ENCODE results near the gene PPID. TPM values are rescaled to one million over a fixed set of nuclear protein-coding genes. Genes with fewer than 3 reads are reported as not detected.

PPID gene
- total RNA-seq, 2 donors from 2014 or later = 38.9 to 40.3 TPM

DNA sequence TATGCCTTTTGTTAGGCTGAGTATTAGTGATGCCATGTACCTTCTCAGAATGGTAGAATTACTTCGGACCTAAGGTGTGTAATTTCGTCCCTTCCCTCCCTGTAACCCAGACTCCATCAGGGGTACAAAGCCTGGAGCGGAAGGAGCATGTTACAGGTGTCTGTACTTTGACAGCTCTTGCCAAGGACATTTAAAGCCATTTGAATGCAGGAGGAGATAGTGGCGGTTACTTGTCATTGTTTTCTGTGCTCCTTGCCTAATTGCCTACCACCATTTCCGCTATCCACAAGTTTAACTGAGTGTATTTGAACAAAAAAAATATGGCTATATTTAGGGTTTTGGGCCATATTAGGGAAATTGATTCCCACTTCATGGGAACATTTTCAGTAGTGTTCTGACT, 47.5 kb upstream of the PPID start:
- DNase-seq = no peak
- Mint-ChIP-seq H3K27ac (no peak overlapping the region), H3K4me3 (peak overlapping the region; percentile 36), H3K36me3 (ENCODE audit: low read depth) (no peaks in the 10 kb centered on the region), H3K9me3 (no peaks in the 10 kb centered on the region), H3K27me3 (ENCODE audit: insufficient read depth) (peaks cover 29% of the 10 kb centered on the region), H3K4me1 (peaks cover 17% of the 10 kb centered on the region)
- WGBS, 2 experiments (ENCODE audit: insufficient coverage in 1 of 2, insufficient read length in 1 of 2) = 91% methylated on average over 5 of the region's 5 CpGs; no CpG with 5 or more reads in 1 of the 2 experiments
- Histone ChIP-seq H3K4me3 (ENCODE audit: low read length) (no peak overlapping the region), H3K27ac (ENCODE audit: low read depth, low read length) (no peak overlapping the region), H3K27me3 (ENCODE audit: control insufficient read depth, insufficient read depth, low read length, poor library complexity, severe bottlenecking) (peaks cover 6% of the 10 kb centered on the region), H3K36me3 (ENCODE audit: control insufficient read depth, insufficient read depth, low read length) (no peaks in the 10 kb centered on the region), H3K9ac (ENCODE audit: extremely low read depth, low read length, poor library complexity, severe bottlenecking) (no peak overlapping the region), H3K4me1 (ENCODE audit: control insufficient read depth, insufficient read depth, low read length) (no peaks in the 10 kb centered on the region), H3K9me3 (ENCODE audit: control insufficient read depth, low read length) (no peaks in the 10 kb centered on the region)
- TF ChIP-seq, protein P1, sequence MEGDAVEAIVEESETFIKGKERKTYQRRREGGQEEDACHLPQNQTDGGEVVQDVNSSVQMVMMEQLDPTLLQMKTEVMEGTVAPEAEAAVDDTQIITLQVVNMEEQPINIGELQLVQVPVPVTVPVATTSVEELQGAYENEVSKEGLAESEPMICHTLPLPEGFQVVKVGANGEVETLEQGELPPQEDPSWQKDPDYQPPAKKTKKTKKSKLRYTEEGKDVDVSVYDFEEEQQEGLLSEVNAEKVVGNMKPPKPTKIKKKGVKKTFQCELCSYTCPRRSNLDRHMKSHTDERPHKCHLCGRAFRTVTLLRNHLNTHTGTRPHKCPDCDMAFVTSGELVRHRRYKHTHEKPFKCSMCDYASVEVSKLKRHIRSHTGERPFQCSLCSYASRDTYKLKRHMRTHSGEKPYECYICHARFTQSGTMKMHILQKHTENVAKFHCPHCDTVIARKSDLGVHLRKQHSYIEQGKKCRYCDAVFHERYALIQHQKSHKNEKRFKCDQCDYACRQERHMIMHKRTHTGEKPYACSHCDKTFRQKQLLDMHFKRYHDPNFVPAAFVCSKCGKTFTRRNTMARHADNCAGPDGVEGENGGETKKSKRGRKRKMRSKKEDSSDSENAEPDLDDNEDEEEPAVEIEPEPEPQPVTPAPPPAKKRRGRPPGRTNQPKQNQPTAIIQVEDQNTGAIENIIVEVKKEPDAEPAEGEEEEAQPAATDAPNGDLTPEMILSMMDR (conservative IDR thresholded peaks at IDR 0.05) = no peak

DNA sequence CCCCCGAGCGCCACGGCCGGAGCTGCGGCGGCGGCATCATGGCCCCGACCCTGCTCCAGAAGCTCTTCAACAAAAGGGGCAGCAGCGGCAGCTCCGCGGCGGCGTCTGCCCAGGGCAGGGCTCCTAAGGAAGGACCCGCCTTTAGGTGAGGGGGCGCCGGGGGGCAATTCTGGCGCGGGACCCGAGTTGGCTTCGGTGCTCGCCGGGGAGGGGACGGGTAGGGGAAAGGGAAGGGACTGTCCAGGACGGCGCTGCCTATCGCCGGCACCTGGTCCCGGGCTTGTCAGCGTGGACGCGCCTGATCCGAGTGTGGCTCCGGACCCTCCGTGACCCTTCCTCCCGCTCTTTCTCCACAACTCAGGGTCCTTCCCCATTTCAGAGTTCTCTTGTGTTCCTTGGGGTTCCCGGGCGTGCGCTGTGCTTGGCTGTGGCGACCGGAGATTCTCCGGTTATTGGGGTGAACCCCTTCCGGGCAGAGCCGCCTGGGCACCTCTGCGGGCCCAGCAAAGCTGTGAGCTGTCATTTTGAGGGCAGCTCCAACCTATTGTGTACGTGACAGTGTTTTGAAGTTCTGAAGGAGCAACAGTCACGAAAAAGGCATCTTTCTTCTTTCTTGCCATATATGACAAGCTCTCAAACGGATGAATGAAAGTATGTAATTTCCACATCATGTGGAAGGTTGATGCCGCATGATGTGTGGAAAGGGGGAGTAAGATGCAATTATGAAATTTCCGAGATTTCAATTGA, 46.2 kb upstream of the PPID start:
- Histone ChIP-seq H3K9ac (ENCODE audit: extremely low read depth, low read length, poor library complexity, severe bottlenecking) (peak overlapping the region; percentile 39), H3K27ac (ENCODE audit: low read depth, low read length) (no peak overlapping the region), H3K4me1 (ENCODE audit: control insufficient read depth, insufficient read depth, low read length) (no peaks in the 10 kb centered on the region), H3K9me3 (ENCODE audit: control insufficient read depth, low read length) (no peaks in the 10 kb centered on the region), H3K27me3 (ENCODE audit: control insufficient read depth, insufficient read depth, low read length, poor library complexity, severe bottlenecking) (peaks cover 6% of the 10 kb centered on the region), H3K36me3 (ENCODE audit: control insufficient read depth, insufficient read depth, low read length) (no peaks in the 10 kb centered on the region), H3K4me3 (ENCODE audit: low read length) (peak overlapping the region; percentile 89)
- Mint-ChIP-seq H3K9me3 (no peaks in the 10 kb centered on the region), H3K4me1 (peaks cover 8% of the 10 kb centered on the region), H3K36me3 (ENCODE audit: low read depth) (no peaks in the 10 kb centered on the region), H3K4me3 (peak overlapping the region; percentile 77), H3K27me3 (ENCODE audit: insufficient read depth) (peaks cover 29% of the 10 kb centered on the region), H3K27ac (no peak overlapping the region)
- TF ChIP-seq, protein P1 (conservative IDR thresholded peaks at IDR 0.05) = no peak
- WGBS, 2 experiments (ENCODE audit: insufficient coverage in 1 of 2, insufficient read length in 1 of 2) = 3 to 11% methylated on average over 18 to 49 of the region's 49 CpGs
- DNase-seq = peak; percentile 80

DNA sequence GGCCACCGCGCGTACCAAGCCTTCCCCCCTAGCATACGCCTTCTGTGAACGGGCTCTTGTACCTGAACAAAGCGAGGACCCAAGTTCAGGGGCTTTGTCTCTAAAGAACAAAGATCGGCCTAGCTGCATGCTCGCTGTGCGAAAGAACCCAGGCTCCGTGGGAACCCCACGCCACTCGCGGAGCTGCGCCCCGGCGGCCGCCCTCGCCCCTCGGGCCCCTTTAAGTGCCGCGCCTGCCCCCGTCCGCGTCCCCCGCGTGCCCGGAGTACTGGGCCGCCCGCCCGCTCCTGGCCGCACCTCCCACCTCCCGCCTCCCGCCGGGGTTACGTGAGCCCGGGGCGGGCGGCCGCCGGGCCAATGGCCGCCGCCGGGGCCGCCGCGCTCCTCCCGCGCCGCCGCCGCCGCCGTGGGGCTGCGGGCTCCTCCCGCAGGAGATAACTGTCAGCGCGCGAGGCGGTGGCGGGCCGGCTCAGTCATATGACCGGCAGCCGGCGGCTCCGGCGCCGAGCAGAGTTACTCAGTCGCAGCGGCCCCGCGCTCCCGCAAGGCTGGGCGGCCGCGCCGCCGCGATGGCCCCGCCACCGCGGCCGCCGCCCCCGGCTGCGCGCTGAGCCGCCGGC, 45.5 kb upstream of the PPID start, which contains the start of gene FNIP2:
Gene FNIP2 (plus strand): TSS at position 472 of the 620 bp plus-strand sequence. CDS start 187 bp downstream, outside the sequence.
- Mint-ChIP-seq H3K9me3 (no peaks in the 10 kb centered on the region), H3K4me3 (peak within 1 kb of the TSS; percentile 77)
- H3K27ac ChIP-seq (ENCODE audit: low read depth, low read length) = peak within 1 kb of the TSS; percentile 93

More for the DNA sequence above, 45.5 kb upstream of the PPID start, which contains the start of gene FNIP2:
- no peaks in the 10 kb centered on the region for H3K4me1 ChIP-seq (ENCODE audit: control insufficient read depth, insufficient read depth, low read length)
- H3K27me3 ChIP-seq (ENCODE audit: control insufficient read depth, insufficient read depth, low read length, poor library complexity, severe bottlenecking) = peaks cover 6% of the 10 kb centered on the region
- no peaks in the 10 kb centered on the region for H3K9me3 ChIP-seq (ENCODE audit: control insufficient read depth, low read length)
- Mint-ChIP-seq H3K27ac (peak within 1 kb of the TSS; percentile 94), H3K27me3 (ENCODE audit: insufficient read depth) (peaks cover 29% of the 10 kb centered on the region), H3K36me3 (ENCODE audit: low read depth) (no peaks in the 10 kb centered on the region), H3K4me1 (peaks cover 8% of the 10 kb centered on the region)
- WGBS, 2 experiments (ENCODE audit: insufficient coverage in 1 of 2, insufficient read length in 1 of 2) = 1% methylated on average over 20 to 88 of the region's 88 CpGs
- peak within 1 kb of the TSS; percentile 89 for H3K4me3 ChIP-seq (ENCODE audit: low read length)
- peak; percentile 89 for DNase-seq
- TF ChIP-seq, protein P1 (conservative IDR thresholded peaks at IDR 0.05) = no peak
- H3K36me3 ChIP-seq (ENCODE audit: control insufficient read depth, insufficient read depth, low read length) = no peaks in the 10 kb centered on the region
- H3K9ac ChIP-seq (ENCODE audit: extremely low read depth, low read length, poor library complexity, severe bottlenecking) = peak within 1 kb of the TSS; percentile 76
